GM19351 (cell line): Measurements from ENCODE around the gene DEPDC5.
A peak's percentile ranks its signal among the peaks of the same experiment; 100 is the strongest.

ENCODE experiments used
- ATAC-seq: cut with Tn5 transposase; IDR thresholded peaks from one replicate; pipeline ENCODE4 v1.9.1; 2021; ENCODE audit warnings: mild to moderate bottlenecking, moderate library complexity; ENCODE audit not compliant: unreplicated experiment

DEPDC5 gene

DNA sequence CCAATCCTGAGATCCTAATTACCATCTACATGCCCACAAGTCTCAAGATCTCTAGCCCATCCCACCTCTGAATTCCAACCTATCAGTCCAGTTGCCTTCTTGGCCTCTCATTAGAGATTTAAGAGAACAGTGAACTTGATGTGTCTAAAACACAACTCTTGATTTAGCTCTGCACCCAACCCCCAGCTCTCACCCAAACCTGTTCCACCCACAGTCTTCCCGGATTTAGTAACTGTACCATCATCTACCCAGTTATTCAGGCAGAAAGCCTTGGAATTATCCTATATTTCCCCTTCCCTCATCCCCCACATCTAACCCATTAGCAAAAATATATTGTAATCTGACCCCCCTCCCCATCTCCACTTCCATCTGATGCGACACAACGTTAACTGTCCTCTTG, 166.5 kb downstream of the DEPDC5 start:
- ATAC-seq = no peak

DNA sequence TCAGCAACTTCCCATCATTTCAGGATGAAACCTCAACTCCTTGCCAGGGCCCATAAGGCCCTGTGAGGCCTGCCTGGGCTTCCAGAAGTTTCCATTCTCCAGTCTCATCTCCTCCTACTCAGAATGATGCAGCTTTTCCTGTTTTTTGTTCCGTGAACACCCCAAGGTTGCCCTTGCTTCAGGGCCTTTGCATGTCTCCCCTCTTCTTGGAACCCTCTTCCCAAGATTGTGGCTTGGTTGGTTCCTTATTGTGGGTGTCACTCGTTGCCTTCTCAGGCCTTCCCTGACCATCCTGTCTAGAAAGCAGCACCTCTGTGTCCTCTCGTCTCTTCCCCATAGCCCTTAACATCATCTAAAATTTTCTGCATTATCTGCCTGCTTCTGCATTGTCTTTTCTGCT, 167.3 kb downstream of the DEPDC5 start:
- no peak for ATAC-seq

DNA sequence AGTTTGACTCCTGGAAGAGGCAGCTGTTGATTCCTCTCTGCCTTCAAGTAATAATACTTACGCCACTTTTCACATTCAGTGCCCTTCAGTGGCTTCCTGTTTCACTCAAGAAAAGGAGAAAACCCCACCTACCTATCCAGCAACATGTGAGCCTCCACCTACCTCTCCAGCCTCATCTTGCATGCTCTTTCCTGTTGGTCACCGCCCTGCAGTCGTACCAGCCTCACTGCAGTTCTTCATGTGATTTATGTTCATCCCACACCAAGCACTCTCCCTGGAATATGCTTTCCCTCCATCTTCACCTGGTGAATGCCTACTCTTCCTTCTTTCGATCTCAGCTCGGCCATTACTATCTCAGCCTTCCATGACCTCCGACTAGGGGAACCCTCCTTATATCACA, 168.7 kb downstream of the DEPDC5 start:
- no peak for ATAC-seq

DNA sequence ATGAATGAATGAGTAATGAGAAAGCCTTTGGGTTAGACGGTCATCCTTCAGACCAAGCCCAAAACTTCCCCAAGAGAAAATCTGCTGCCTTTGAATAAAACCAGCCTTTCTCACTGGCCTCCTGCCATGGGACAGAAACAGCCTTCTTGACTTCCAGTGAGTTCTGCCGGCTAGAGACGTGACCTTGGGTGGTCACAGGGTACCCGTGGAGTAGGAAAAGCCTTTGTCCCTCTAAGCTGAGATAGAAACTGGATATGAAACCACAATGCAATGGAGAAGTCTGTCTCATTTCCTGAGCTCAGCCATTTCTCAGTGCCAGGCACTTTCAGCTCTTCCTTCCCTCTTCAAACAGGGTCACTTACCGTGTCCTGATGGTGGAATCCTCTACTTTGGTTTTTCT, 169.3 kb downstream of the DEPDC5 start:
- no peak for ATAC-seq

DNA sequence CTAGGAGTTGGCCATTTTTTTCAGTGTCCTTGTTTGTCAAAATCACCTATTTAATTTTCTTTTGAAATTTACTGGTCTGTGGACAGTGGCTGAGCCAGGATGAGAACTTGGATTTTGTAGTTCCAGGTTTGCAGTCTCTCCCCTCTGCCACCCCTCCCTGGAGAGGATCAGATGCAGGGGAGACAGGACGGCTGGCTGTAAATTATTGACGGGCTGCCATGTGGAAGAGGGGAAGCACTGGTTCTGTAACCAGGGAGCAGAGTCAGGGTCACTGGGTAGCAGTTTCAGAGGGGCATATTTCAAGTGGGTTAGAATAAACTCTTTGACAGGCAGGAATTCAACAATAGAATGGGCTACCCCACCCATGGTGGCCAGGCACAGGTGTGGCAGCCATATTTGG, 169.9 kb downstream of the DEPDC5 start:
- ATAC-seq = no peak

DNA sequence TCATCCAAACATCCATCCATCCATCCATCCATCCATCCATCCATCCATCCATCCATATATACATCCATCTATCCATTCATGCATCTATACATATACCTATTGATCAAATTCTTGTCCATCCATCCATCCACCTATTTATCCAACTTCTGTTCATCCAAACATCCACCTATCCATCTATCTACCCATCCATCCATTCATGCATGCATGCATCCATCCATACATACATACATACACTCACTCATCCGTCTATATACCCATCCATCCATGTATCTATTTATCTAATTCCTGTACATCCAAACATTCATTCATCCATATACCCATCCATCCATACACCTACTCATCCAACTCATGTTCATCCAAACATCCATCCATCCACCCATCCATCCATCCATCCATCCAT, 171.2 kb downstream of the DEPDC5 start:
- ATAC-seq = no peak

DNA sequence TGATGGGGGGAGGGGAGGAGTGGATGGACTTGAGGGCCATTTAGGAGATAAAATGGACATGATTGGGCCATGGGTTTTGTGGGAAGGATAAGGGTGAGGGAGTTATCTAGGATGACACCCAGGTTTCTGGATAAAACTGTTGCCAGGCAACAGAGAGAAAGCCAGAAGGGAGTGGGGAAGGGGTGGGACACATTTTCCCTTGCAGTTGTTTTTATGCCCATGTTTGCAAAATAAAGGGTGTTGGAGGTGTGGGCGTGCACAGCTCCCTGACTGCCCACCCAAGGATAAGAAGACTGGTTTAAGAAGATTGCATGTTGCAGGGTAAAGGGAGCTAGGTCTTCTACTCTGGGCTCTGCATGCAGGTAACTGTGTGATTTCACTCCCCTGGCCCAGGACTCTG, 172.2 kb downstream of the DEPDC5 start:
- no peak for ATAC-seq

DNA sequence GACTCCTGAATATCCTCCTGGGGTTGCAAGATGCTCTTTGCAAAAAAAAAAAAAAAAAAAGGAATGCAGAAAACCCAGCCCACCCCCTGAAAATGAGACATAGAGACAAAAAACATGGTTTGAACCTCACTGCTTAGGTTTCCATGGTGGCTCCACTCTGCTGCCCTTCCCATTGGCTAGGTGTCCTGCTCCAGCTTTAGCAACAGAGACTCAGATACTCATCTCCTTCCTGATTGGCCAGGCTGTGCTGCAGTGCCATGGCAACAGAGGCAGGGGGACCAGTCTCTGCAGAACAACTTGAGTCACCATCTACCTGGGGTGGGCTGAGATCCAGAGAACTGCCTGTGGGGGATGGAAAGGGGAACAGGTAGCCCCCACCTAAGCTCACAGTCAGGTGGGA, 173.2 kb downstream of the DEPDC5 start:
- ATAC-seq = no peak

DNA sequence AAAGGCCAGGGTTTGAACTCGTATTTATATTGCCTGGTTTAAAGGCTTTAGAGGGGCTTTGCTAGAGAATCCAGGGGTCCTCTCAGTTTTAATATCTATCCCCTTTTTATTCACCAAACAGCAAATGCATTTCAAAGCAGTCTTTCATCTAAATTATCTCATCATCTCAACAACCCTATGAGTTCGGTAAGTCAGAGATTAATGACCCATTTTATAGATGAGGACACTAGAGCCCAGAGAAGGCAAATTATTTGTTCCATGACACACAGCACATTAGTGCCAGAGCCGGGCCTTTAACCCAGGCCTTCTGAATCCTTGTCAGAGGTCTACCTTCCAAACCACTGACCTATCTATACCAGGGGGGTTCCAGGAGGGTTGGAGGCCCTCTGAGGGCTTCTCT, 173.7 kb downstream of the DEPDC5 start:
- ATAC-seq = no peak

DNA sequence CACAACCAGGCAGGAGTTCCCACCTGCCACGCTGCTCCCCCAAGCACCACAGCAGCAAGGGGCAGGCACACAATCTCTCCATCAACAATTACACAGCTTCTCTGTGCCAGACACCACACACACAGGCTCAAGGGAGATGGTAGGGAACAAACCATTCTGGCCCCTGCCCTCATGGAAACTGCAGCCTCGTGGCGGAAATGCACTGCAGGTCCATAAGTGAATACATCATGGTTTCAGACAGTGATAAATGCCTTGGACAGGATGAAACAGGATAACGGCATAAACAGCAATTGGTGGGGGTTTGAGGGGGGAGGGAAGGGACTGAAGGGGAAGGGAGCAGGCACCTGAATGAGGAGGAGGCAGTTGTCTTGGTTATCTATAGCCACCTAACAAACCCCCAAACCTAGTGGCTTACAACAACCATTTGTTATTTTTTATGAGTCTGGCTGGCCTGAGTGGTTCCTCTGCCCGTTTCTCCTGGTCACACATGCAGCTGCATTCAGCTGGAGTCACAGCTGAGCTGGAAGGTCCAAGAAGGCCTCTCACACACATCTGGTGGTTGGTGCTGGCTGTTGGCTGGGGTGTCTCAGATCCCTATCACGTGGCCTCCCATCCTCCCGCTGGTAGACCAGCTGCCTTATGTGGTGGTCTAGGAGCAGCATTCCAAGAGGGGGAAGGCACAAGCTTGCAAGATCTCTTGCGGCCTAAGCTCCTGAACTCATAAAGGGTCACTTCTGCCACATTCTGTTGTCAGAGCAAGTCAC, 175.5 kb downstream of the DEPDC5 start:
- no peak for ATAC-seq

DNA sequence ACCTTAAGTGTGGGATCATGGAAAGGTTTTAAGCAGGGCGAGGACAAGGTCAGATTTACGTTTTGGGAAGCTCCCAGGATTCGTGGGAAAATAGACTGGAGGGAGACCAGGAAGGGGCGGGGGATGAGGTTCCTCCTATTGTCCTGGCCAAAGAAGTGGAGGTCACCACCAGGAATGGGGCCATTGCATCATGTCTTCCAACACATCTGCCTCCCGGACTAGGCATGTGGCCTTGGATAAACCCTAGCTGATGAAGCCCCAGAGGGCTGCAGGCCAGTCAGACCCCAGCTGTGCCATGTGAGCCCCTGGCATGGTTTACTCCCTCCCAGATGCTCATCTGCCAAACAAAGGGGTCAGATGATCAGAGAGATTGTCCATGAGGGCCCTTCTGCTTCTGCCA, 179.0 kb downstream of the DEPDC5 start:
- no peak for ATAC-seq

DNA sequence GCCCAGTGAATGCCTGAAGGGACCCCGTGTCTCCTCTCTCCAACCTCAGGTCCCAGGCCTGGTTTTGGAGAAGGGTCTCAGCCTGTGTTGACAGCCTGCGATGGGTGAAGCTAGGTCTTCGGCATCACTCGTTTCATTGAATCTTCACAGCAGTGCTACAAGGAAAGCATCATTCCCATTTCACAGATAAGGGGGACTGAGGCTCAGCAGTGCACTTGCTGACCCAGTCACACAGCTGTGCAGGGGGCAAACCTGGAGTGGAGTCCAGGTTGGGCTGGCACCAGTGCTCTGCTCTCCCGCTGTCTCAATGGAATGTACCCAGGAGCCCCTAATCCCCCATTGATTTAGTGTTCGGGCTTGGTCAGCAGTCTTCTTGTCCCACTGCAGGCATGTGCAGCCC, 179.6 kb downstream of the DEPDC5 start:
- no peak for ATAC-seq

DNA sequence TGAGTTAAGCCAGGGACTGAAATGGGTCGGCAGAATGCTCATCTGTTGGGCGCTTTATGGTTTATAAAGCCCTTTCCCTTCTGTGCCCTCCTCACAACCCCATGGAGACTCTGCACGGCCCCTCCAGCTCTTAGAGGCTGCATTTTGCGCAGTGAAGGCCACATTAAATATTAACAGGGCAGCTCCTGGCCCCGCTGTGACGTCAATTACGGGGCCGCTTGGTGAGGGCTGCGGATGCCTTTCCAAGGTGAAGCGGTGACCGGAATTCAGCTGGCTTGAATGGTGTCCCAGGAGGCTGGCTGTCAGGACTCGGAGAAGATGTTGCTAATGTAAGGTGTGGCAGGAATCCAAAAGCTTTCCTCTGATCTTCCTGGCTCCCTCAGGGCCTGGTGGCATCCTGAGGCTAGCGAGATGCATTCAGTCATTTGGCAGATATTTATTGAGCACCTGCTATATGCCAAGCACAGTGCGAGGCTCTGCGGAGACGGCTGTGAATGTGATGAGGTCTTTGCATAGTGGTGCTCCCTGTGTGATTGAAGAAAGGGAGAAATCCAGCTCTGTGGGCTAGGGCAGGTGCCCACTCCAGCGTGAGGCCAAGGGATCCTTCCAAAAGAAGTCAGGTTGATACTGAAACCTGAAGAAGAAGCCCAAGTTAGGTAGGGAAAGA, 180.1 kb downstream of the DEPDC5 start:
- ATAC-seq = no peak

DNA sequence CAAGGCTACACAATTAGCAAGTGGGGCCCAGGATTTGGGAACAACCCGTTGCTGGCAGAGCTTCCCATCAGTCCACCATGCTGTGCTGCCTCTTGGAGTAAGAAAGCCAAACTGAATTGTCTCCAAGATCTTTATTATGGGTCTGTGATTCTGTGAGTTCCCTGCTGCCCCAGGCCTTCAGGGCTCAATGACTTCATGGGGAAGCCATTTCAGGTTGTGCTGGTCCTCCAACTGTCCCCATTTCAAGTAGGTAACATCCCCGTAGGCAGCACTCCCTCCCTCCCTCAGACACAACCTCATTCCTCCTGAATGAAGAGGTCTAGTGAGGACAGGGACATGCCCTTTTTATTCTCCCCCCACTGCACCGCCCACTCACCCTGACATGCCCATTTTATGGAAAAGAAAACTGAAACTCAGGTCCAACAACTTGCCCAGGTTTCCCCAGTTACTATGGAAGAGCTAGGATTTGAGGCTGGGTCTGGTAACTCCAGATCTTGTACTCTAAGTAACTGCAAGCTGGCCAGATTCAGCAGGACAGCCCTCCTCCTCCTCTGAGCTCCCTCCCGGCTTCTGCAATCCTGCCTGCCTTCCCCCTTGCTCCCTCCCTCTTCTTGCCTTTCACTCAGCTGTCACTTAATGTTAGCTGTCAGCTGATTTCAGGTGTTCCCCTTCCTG, 182.3 kb downstream of the DEPDC5 start:
- no peak for ATAC-seq

DNA sequence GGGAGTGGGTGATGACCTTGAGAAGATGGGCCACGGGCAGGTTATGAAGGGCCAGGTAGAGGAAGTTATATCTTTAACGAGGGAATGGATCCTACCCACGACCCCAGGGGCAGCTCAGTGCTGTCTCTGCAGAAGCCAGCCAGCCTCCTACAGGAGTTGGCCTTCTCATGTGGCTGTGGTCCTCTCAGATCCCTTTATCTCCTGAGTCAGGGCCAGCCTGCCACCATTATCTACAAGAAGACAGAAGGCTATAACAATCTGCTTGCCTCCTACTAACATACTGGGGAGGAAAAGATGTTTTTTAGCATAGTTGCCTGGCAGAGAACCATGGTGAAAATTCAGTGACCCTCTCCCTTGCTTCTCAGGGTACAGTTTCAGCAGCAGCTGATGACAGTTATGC, 183.5 kb downstream of the DEPDC5 start:
- ATAC-seq = no peak

DNA sequence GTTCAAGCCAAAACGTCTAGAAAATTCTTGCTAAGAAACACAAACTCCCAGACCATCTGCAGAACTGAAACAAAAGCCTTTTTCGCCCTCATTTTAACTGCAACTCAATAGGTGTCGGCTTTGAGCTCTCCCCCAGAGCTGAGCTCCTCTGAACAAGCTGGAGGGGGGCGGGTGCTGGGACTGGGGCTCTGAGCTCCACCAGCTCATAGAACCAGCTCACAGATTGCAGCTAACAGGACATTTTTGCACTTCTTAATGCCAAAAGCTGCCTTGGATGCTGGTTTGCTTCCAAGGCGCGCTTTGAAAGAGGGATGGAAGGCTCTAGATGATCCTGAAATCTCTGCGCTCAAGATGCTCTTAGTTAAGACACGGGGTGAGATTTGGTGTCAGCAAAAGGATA, 184.5 kb downstream of the DEPDC5 start:
- ATAC-seq = no peak

DNA sequence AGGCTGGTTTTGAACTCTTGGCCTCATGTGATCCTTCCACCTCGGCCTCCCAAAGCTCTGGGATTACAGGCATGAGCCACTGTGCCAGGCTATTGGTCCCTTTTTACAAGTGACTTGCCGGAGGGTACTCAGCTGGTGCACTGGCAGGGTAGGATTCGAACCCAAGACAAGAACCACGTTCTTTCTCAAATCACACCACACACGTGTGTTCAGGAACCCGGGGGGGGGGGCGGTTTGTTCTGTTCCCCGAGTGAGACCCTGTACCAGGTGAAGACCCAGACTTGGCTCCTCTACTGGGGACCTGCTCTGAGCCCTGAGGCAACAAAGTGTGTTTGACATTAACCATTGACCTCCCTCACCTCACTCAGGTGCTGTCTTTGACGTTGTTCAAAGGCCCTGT, 186.7 kb downstream of the DEPDC5 start:
- no peak for ATAC-seq

DNA sequence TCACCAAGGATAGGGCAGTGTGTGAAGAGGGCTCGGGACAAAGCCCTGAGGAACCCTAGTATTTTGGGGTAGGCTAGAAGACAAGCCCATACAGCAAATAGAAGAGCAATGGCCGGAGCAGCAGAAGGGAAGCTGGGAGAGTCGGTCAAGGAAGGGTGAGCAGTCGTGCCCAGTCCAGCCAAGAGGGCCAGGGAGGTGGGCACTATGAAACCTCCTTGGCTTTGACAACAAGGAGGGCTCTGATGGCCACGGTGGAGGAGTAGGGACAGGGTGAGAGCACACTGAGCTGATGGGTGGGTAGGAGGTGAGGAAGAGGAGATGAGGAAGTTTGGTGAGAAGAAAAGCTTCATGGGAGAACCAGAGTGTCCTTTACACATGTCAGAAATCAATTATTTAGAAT, 188.3 kb downstream of the DEPDC5 start:
- ATAC-seq = no peak

DNA sequence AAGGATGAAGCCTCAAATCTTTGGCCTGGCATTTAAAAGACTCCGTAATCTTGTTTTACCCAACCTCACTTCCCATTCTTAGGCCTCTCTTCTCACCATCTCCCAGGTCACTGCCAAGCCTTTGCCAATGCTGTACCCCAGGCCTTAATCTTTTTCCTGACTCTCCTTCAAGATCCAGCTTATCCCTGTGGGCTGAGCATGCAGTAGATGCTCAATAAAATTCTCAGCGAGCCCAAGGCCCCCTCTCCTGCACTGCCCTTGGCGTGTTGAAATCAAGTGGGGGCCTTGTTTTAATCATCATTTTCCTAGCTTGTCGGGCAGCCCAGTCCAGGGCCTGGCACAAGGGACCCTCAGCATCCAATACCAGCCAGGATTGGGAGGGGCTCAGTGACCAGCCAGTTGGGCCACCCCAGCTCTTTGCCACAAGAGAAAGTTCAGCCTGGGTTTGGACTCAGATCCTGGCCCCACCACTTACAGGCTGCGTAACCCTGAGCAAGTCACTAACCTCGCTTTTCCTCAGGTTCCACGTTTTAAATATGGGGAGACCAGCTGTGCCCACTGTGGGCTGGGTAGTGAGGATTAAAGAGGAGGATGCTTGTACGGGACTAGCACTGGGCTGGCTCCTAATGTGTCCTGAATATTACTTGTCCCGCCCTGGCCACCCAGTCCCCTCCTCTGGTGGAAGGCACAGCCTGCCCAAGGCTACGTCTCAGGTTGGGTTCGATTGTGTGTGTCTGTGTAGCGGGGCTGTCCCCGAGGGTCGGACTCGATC, 189.6 kb downstream of the DEPDC5 start:
- no peak for ATAC-seq

DNA sequence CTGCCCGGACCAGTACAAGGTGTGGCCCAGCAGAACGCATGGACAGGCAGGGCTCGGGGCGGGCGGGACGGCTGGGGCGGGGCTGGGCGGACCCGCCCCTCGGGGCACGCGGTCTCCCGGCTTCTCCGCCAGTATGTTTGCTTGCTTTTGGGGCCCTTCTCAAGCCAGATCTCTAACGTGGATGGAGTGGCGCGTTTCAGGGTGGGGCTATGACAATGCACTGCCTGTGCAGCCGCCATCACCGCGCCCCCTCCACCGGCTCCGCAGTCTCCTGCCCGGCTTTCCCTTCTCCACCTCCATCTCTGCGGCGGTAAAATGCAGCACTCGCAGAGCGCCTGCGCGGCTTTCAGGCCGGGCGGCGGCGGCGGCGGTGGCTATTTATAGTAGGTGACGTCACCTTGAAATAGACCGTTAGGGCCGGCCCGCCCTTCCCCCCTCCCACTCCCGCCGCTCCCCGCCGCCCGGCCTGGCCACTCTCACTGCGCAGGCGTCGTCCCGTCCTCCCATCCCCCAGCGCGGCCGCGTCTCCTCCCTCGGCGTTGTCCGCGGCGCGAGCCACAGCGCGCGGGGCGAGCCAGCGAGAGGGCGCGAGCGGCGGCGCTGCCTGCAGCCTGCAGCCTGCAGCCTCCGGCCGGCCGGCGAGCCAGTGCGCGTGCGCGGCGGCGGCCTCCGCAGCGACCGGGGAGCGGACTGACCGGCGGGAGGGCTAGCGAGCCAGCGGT, 190.3 kb downstream of the DEPDC5 start, which contains the start of gene YWHAH:
Gene YWHAH (plus strand): TSS at position 558 of the 722 bp plus-strand sequence. CDS start 199 bp downstream, outside the sequence.
- ATAC-seq = peak; percentile 66
